ENCODE measurements around the gene RFX4.

The RFX4 gene

GRCh38 chr12:106580671-106581508, 1.9 kb upstream of the RFX4 start:
- H3K36me3 ChIP-seq (ENCODE audit: insufficient read depth, low read length), result no peaks in the 10 kb centered on the region
- no peak overlapping the region for H3K9ac ChIP-seq (ENCODE audit: insufficient read length)
- no peak overlapping the region for H3K4me3 ChIP-seq
- H3K27ac ChIP-seq, result no peak overlapping the region
- no peaks in the 10 kb centered on the region for H3K9me3 ChIP-seq (ENCODE audit: low read depth, low read length)
- TF ChIP-seq FOXP2 (optimal IDR thresholded peaks at IDR 0.05; ENCODE audit: control extremely low read depth, extremely low read length, insufficient read depth), result no peak
- no peak for TF ChIP-seq EZH2 (IDR thresholded peaks at IDR 0.05)
- no peak for TF ChIP-seq POLR2AphosphoS5 (IDR thresholded peaks at IDR 0.05; ENCODE audit: borderline replicate concordance, low read depth, low read length)
- DNase-seq (ENCODE audit: low read depth, low spot score), result no peak

- DNase-seq (ENCODE audit: low read depth, low spot score), result no peak
These were observed 1.1 kb upstream of the RFX4 start for GRCh38 chr12:106581543-106582248.

GRCh38 chr12:106582249-106582591, 584 bp upstream of the RFX4 start:
- Histone ChIP-seq H3K36me3 (ENCODE audit: insufficient read depth, low read length) (no peaks in the 10 kb centered on the region), H3K27ac (no peak overlapping the region), H3K4me3 (no peak overlapping the region), H3K9me3 (ENCODE audit: low read depth, low read length) (no peaks in the 10 kb centered on the region), H3K9ac (ENCODE audit: insufficient read length) (no peak overlapping the region)
- TF ChIP-seq POLR2AphosphoS5 (IDR thresholded peaks at IDR 0.05; ENCODE audit: borderline replicate concordance, low read depth, low read length), result no peak
- no peak for TF ChIP-seq EZH2 (IDR thresholded peaks at IDR 0.05)
- TF ChIP-seq FOXP2 (optimal IDR thresholded peaks at IDR 0.05; ENCODE audit: control extremely low read depth, extremely low read length, insufficient read depth), result no peak
- no peak for DNase-seq (ENCODE audit: low read depth, low spot score)

More at GRCh38 chr12:106581543-106582248, 1.1 kb upstream of the RFX4 start:
- TF ChIP-seq FOXP2 (optimal IDR thresholded peaks at IDR 0.05; ENCODE audit: control extremely low read depth, extremely low read length, insufficient read depth), result no peak
- TF ChIP-seq POLR2AphosphoS5 (IDR thresholded peaks at IDR 0.05; ENCODE audit: borderline replicate concordance, low read depth, low read length), result no peak
- no peak for TF ChIP-seq EZH2 (IDR thresholded peaks at IDR 0.05)
- no peak overlapping the region for H3K27ac ChIP-seq
- no peak overlapping the region for H3K9ac ChIP-seq (ENCODE audit: insufficient read length)
- H3K9me3 ChIP-seq (ENCODE audit: low read depth, low read length), result no peaks in the 10 kb centered on the region
- no peaks in the 10 kb centered on the region for H3K36me3 ChIP-seq (ENCODE audit: insufficient read depth, low read length)
- no peak overlapping the region for H3K4me3 ChIP-seq

GRCh38 chr12:106583242-106584103, 669 bp downstream of the RFX4 start:
- H3K9ac ChIP-seq (ENCODE audit: insufficient read length), result no peak overlapping the region
- no peak for DNase-seq (ENCODE audit: low read depth, low spot score)

GRCh38 chr12:106584104-106585064, 1.6 kb downstream of the RFX4 start:
- no peaks in the 10 kb centered on the region for H3K9me3 ChIP-seq (ENCODE audit: low read depth, low read length)
- TF ChIP-seq EZH2 (IDR thresholded peaks at IDR 0.05), result no peak
- no peak for TF ChIP-seq FOXP2 (optimal IDR thresholded peaks at IDR 0.05; ENCODE audit: control extremely low read depth, extremely low read length, insufficient read depth)
- TF ChIP-seq POLR2AphosphoS5 (IDR thresholded peaks at IDR 0.05; ENCODE audit: borderline replicate concordance, low read depth, low read length), result no peak
- no peak for DNase-seq (ENCODE audit: low read depth, low spot score)
- no peaks in the 10 kb centered on the region for H3K36me3 ChIP-seq (ENCODE audit: insufficient read depth, low read length)
- no peak overlapping the region for H3K9ac ChIP-seq (ENCODE audit: insufficient read length)
- no peak overlapping the region for H3K27ac ChIP-seq
- peak overlapping the region; percentile 72 for H3K4me3 ChIP-seq

More at GRCh38 chr12:106583242-106584103, 669 bp downstream of the RFX4 start:
- no peaks in the 10 kb centered on the region for H3K36me3 ChIP-seq (ENCODE audit: insufficient read depth, low read length)
- no peak overlapping the region for H3K27ac ChIP-seq
- TF ChIP-seq FOXP2 (optimal IDR thresholded peaks at IDR 0.05; ENCODE audit: control extremely low read depth, extremely low read length, insufficient read depth) (no peak), POLR2AphosphoS5 (IDR thresholded peaks at IDR 0.05; ENCODE audit: borderline replicate concordance, low read depth, low read length) (no peak), EZH2 (IDR thresholded peaks at IDR 0.05) (peak; percentile 12)
- H3K4me3 ChIP-seq, result peak overlapping the region; percentile 72
- no peaks in the 10 kb centered on the region for H3K9me3 ChIP-seq (ENCODE audit: low read depth, low read length)

GRCh38 chr12:106585105-106585520, 2.3 kb downstream of the RFX4 start:
- H3K9me3 ChIP-seq (ENCODE audit: low read depth, low read length), result no peaks in the 10 kb centered on the region

More at GRCh38 chr12:106585105-106585520, 2.3 kb downstream of the RFX4 start:
- no peak overlapping the region for H3K4me3 ChIP-seq
- H3K27ac ChIP-seq, result no peak overlapping the region
- no peak overlapping the region for H3K9ac ChIP-seq (ENCODE audit: insufficient read length)
- no peaks in the 10 kb centered on the region for H3K36me3 ChIP-seq (ENCODE audit: insufficient read depth, low read length)
- no peak for DNase-seq (ENCODE audit: low read depth, low spot score)
- TF ChIP-seq POLR2AphosphoS5 (IDR thresholded peaks at IDR 0.05; ENCODE audit: borderline replicate concordance, low read depth, low read length) (no peak), FOXP2 (optimal IDR thresholded peaks at IDR 0.05; ENCODE audit: control extremely low read depth, extremely low read length, insufficient read depth) (no peak), EZH2 (IDR thresholded peaks at IDR 0.05) (no peak)

Data from SK-N-MC (cell line).